Measurements from ENCODE around the gene ARPP21. TPM values are rescaled to one million over a fixed set of nuclear protein-coding genes. Genes with fewer than 3 reads are reported as not detected.

ARPP21 gene
- total RNA-seq, 4 donors from 2014 or later, result not detected

DNA sequence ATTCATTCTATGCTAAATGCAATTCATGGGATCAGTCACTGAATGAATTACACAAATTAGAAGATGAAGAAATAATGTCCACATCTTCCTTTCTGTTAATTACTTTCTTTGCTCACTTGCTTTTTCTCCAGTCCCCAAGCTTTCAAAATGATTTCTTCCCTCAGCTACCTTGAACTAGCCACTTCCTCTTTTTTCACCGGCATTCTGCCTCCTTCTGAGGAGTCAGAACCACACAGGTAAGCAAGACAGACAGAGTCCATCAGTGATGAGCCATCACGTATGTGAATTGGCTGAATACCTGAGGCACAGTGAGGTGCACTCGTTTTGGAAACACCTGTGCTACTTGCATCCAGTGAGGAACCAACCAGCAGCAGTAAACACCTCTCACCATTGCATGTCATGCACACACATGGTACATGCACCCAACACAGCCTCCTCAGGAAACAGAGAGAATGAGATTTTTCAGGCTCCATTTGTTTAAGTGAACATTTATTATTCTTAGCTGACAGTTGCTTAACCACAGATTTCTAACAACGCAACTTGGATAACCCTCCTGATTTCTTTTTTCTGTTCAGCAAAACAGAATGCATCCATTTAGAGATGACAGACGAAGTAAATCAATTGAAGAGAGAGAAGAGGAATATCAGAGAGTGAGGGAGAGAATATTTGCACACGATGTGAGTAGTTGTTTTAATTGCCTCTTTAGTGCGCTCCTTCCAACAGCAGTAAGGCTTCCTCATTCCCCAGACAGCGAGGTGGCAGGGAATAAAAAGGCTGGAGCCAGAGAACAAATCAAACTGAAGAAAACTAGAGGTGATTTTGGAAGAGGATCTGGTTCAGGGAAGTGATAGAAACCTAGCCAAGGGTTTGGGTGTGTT lies 69.3 kb downstream of the ARPP21 start:
- 54% methylated on average over 8 of the region's 8 CpGs for WGBS
- Histone ChIP-seq H3K4me1 (no peaks in the 10 kb centered on the region), H3K27me3 (no peaks in the 10 kb centered on the region), H3K36me3 (no peaks in the 10 kb centered on the region), H3K4me3 (no peak overlapping the region), H3K27ac (no peak overlapping the region), H3K9me3 (no peaks in the 10 kb centered on the region)
- no peak for DNase-seq (ENCODE audit: low spot score in 2 of 2)
- TF ChIP-seq, protein P1, sequence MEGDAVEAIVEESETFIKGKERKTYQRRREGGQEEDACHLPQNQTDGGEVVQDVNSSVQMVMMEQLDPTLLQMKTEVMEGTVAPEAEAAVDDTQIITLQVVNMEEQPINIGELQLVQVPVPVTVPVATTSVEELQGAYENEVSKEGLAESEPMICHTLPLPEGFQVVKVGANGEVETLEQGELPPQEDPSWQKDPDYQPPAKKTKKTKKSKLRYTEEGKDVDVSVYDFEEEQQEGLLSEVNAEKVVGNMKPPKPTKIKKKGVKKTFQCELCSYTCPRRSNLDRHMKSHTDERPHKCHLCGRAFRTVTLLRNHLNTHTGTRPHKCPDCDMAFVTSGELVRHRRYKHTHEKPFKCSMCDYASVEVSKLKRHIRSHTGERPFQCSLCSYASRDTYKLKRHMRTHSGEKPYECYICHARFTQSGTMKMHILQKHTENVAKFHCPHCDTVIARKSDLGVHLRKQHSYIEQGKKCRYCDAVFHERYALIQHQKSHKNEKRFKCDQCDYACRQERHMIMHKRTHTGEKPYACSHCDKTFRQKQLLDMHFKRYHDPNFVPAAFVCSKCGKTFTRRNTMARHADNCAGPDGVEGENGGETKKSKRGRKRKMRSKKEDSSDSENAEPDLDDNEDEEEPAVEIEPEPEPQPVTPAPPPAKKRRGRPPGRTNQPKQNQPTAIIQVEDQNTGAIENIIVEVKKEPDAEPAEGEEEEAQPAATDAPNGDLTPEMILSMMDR (IDR thresholded peaks at IDR 0.05), result no peak
- TF ChIP-seq POLR2A (IDR thresholded peaks at IDR 0.05) (no peak), EP300 (IDR thresholded peaks at IDR 0.05) (no peak), POLR2AphosphoS5 (IDR thresholded peaks at IDR 0.05) (no peak)

DNA sequence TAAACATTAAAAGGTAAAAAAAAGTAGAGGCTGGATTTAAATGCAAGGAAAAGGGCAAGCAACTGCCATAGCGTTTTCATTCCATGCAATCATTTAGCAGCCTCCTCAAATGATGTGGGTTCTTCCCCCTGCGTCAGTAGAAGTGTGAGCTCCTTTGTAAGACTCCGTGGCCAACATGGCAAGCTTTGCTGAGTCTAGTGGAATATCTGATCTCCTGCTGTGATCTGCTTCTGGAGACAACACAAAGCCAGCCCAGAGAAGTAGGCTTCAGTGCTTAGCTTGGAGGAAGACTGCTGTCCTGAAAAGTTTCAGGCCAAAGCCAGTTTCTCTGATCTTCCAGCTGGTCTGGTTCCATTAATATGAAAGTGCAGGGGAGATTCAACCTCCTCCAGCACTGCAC lies 70.4 kb downstream of the ARPP21 start:
- no peak for TF ChIP-seq EP300 (IDR thresholded peaks at IDR 0.05)
- no peak for TF ChIP-seq POLR2A (IDR thresholded peaks at IDR 0.05)
- 78% methylated on average over 3 of the region's 3 CpGs for WGBS
- Histone ChIP-seq H3K27me3 (no peaks in the 10 kb centered on the region), H3K9me3 (no peaks in the 10 kb centered on the region), H3K4me3 (no peak overlapping the region), H3K27ac (no peak overlapping the region), H3K4me1 (no peaks in the 10 kb centered on the region), H3K36me3 (no peaks in the 10 kb centered on the region)
- no peak for DNase-seq (ENCODE audit: low spot score in 2 of 2)

DNA sequence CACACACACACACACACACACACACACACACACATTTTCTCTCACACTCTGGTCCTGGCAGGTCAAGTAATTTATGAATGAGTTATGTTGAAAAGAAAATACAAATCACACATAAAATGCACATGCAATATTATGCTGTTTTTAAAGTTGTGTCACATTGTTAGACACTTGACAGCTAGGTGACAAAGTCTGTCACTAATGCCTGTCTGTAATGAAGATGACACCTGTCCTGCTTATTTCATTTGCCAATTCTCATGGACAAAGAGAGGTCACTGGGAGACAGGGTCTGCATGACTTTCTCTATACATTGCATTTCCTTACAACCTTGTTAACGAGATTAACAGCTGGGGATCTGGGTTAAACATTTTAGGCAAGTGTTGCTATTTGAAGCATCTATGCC lies 71.2 kb downstream of the ARPP21 start:
- H3K9me3 ChIP-seq, result no peaks in the 10 kb centered on the region
- WGBS, result 81% methylated on average over 1 of the region's 1 CpG
- TF ChIP-seq, protein P1 (IDR thresholded peaks at IDR 0.05), result no peak
- no peak for TF ChIP-seq POLR2A (IDR thresholded peaks at IDR 0.05)
- no peak for TF ChIP-seq POLR2AphosphoS5 (IDR thresholded peaks at IDR 0.05)
- TF ChIP-seq EP300 (IDR thresholded peaks at IDR 0.05), result no peak
- H3K36me3 ChIP-seq, result no peaks in the 10 kb centered on the region
- no peak overlapping the region for H3K4me3 ChIP-seq
- H3K27ac ChIP-seq, result no peak overlapping the region
- H3K4me1 ChIP-seq, result no peaks in the 10 kb centered on the region
- no peak for DNase-seq (ENCODE audit: low spot score in 2 of 2)
- H3K27me3 ChIP-seq, result no peaks in the 10 kb centered on the region

DNA sequence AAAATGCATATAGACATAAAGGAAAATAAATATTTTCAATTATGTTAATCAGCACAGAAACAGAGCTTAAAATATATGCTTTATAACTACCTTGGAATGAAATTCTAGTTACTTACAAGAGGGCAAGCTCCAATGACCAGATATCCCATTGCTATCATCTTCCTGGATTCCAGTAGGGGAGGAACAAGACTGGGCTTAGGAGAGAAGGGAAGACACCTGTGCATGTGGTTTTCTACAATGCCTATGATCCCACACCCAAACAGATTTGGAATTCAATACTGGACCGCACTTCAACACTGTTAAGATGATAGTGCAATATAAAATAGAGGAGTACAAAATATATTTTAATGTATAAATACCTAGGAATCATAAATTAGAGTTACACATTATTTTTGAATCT lies 79.6 kb downstream of the ARPP21 start:
- Histone ChIP-seq H3K9me3 (no peaks in the 10 kb centered on the region), H3K36me3 (no peaks in the 10 kb centered on the region)
- WGBS, result 95% methylated on average over 1 of the region's 1 CpG

DNA sequence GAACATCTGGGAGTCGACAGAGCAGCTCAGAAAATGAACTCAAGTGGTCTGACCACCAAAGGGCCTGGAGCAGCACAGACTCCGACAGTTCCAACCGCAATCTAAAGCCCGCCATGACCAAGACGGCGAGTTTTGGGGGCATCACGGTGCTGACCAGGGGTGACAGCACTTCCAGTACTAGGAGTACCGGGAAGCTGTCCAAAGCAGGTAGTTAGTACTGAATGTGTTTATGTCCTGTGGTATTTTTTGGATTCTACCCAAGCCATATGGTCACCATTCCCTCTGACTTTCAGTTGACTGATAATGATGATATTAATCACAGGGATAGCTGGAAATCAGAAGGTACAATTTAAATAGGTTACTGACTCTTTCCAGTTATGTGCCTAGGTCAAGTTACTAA lies 82.3 kb downstream of the ARPP21 start:
- Histone ChIP-seq H3K36me3 (no peaks in the 10 kb centered on the region), H3K27me3 (no peaks in the 10 kb centered on the region), H3K4me1 (no peaks in the 10 kb centered on the region), H3K27ac (no peak overlapping the region), H3K9me3 (no peaks in the 10 kb centered on the region), H3K4me3 (no peak overlapping the region)
- TF ChIP-seq EP300 (IDR thresholded peaks at IDR 0.05), result no peak
- no peak for TF ChIP-seq POLR2A (IDR thresholded peaks at IDR 0.05)
- TF ChIP-seq POLR2AphosphoS5 (IDR thresholded peaks at IDR 0.05), result no peak
- TF ChIP-seq, protein P1 (IDR thresholded peaks at IDR 0.05), result no peak
- 72% methylated on average over 6 of the region's 8 CpGs for WGBS
- DNase-seq (ENCODE audit: low spot score in 2 of 2), result no peak

More for the DNA sequence above, 79.6 kb downstream of the ARPP21 start:
- DNase-seq (ENCODE audit: low spot score in 2 of 2), result no peak
- Histone ChIP-seq H3K4me3 (no peak overlapping the region), H3K27ac (no peak overlapping the region), H3K4me1 (no peaks in the 10 kb centered on the region), H3K27me3 (no peaks in the 10 kb centered on the region)
- no peak for TF ChIP-seq EP300 (IDR thresholded peaks at IDR 0.05)
- TF ChIP-seq POLR2AphosphoS5 (IDR thresholded peaks at IDR 0.05), result no peak
- no peak for TF ChIP-seq POLR2A (IDR thresholded peaks at IDR 0.05)
- TF ChIP-seq, protein P1 (IDR thresholded peaks at IDR 0.05), result no peak

All from suprapubic skin (tissue), 4 donors.